NCI-H2081 treated with DMSO at 0.1 percent for 48 hours (cell line): ENCODE data around the gene RASA3.
"Not testable (repeated sequence)": the region's sequence is repeated elsewhere in the genome, so short reads cannot be mapped to it uniquely, and the experiment has no call there.

Experiments used
- DNase-seq: peaks from one replicate; lab custom pipeline; 2025; lab: John Stamatoyannopoulos, UW

The RASA3 gene

GRCh38 chr13:114112826-114113322, 19.5 kb downstream of the RASA3 start:
- DNase-seq, result no peak

- no peak for DNase-seq
Observed at GRCh38 chr13:114112231-114112825, 20.1 kb downstream of the RASA3 start.

GRCh38 chr13:114111577-114111976, 20.8 kb downstream of the RASA3 start:
- DNase-seq, result no peak

- not testable (repeated sequence) for DNase-seq
Observed at GRCh38 chr13:114110830-114111189, 21.6 kb downstream of the RASA3 start.

- DNase-seq, result no peak
Observed at GRCh38 chr13:114110091-114110829, 22.2 kb downstream of the RASA3 start.

GRCh38 chr13:114109641-114110041, 22.8 kb downstream of the RASA3 start:
- DNase-seq, result no peak

GRCh38 chr13:114108894-114109293, 23.5 kb downstream of the RASA3 start:
- DNase-seq, result no peak

GRCh38 chr13:114108141-114108761, 24.2 kb downstream of the RASA3 start:
- DNase-seq, result no peak

GRCh38 chr13:114107686-114108081, 24.7 kb downstream of the RASA3 start:
- DNase-seq, result no peak

- DNase-seq, result no peak
Observed at GRCh38 chr13:114106991-114107685, 25.3 kb downstream of the RASA3 start.

- DNase-seq, result no peak
Observed at GRCh38 chr13:114106526-114106925, 25.9 kb downstream of the RASA3 start.

GRCh38 chr13:114105521-114106225, 26.8 kb downstream of the RASA3 start:
- no peak for DNase-seq

GRCh38 chr13:114104655-114105520, 27.5 kb downstream of the RASA3 start:
- no peak for DNase-seq

GRCh38 chr13:114103801-114104654, 28.4 kb downstream of the RASA3 start:
- DNase-seq, result no peak

GRCh38 chr13:114103289-114103621, 29.2 kb downstream of the RASA3 start:
- not testable (repeated sequence) for DNase-seq

GRCh38 chr13:114102521-114103288, 29.7 kb downstream of the RASA3 start:
- DNase-seq, result no peak

- no peak for DNase-seq
Observed at GRCh38 chr13:114102131-114102520, 30.3 kb downstream of the RASA3 start.

- DNase-seq, result no peak
Observed at GRCh38 chr13:114101358-114102130, 30.9 kb downstream of the RASA3 start.
